BJ (cell line): ENCODE measurements around the gene MEF2D. TPM values are rescaled to one million over a fixed set of nuclear protein-coding genes. Genes with fewer than 3 reads are reported as not detected.

Experiments
- CTCF ChIA-PET: fragments of 350-600 bp; formaldehyde crosslinking; extraction: SDS; loops from one replicate; lab custom pipeline; 2021; ENCODE audit warnings: antibody characterized with exemption, inconsistent platforms; lab: Yijun Ruan, JAX
- POLR2A ChIA-PET: fragments of 300-600 bp; sonication (Branson Sonifier 250); formaldehyde crosslinking; extraction: SDS; loops from one replicate; lab custom pipeline; 2021; ENCODE audit warnings: antibody characterized with exemption; lab: Charles Lee
- DNase-seq: peaks from one replicate; pipeline ENCODE4 v3.0.0-alpha.2; 2011; ENCODE audit warnings: low read depth
- H3K27me3 ChIP-seq: 2 replicates; pipeline ENCODE4 v1.6.0; 2011; ENCODE audit warnings: low read length; ENCODE audit not compliant: control insufficient read depth, insufficient read depth
- H3K36me3 ChIP-seq: 2 replicates; pipeline ENCODE4 v1.5.1; 2011; ENCODE audit warnings: low read length; ENCODE audit not compliant: control insufficient read depth, insufficient read depth
- H3K4me3 ChIP-seq: 2 replicates; pipeline ENCODE4 v1.5.1; 2011; ENCODE audit warnings: low read depth, mild to moderate bottlenecking, control low read depth, low read length
- polyA plus RNA-seq: library from polyadenylated mRNA; depleted of rRNA; stranded (reverse); fragments of >200 nt; gene quantifications from 2 replicates; pipeline ENCODE4 v1.2.3, GENCODE V29; 2011
- TF ChIP-seq, protein P1 (sequence below): IDR thresholded peaks from 2 replicates; pipeline ENCODE4 v1.5.1; 2011; ENCODE audit warnings: low read depth, mild to moderate bottlenecking, control low read depth, inconsistent platforms, low read length, moderate library complexity; ENCODE audit not compliant: insufficient read depth

MEF2D gene
- polyA plus RNA-seq, 1 experiment: 15.1 TPM

DNA sequence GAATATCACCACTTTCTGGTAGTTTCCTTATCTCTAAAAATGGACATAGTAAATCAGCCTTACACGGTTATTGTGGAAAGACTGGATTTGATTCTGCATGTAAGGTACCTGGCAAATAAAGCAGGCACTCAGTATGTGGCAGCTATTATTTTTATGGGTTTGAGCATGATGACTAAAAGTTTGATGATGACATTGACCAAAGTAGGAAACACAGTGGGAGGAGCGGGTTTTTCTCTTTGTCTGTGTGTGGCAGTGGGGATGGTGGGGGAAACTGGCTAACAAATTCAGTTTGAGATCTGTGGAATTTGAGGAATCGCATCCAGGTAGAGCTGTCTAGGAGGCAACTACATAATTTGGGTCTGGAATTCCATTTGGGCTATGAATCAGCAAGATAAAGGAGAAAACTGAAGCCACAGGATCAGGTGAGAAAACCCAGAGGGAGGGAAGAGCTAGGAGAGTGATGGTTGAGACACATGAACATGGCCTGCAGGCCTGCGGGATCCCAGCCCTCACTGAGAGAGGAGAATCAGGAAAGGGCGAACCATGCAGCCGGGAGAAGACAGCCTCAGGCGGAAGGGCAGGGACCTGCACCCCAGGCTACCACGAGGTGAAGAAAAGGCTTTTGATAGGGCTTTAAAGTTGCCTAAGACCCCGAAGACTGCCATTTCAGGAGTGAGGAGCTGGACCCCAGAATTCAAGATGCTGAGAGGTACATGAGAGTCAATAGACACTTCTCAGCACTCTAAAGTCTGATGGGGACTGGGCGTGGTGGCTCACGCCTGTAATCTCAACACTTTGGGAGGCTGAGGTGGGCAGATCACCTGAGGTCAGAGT lies 52.2 kb downstream of the MEF2D start:
- TF ChIP-seq, protein P1, sequence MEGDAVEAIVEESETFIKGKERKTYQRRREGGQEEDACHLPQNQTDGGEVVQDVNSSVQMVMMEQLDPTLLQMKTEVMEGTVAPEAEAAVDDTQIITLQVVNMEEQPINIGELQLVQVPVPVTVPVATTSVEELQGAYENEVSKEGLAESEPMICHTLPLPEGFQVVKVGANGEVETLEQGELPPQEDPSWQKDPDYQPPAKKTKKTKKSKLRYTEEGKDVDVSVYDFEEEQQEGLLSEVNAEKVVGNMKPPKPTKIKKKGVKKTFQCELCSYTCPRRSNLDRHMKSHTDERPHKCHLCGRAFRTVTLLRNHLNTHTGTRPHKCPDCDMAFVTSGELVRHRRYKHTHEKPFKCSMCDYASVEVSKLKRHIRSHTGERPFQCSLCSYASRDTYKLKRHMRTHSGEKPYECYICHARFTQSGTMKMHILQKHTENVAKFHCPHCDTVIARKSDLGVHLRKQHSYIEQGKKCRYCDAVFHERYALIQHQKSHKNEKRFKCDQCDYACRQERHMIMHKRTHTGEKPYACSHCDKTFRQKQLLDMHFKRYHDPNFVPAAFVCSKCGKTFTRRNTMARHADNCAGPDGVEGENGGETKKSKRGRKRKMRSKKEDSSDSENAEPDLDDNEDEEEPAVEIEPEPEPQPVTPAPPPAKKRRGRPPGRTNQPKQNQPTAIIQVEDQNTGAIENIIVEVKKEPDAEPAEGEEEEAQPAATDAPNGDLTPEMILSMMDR: no peak
- POLR2A ChIA-PET: no interaction called here
- Histone ChIP-seq H3K27me3 (peaks cover 20% of the 10 kb centered on the region), H3K4me3 (no peak overlapping the region), H3K36me3 (no peaks in the 10 kb centered on the region)
- no peak for DNase-seq
- CTCF ChIA-PET: interaction anchor here (1.8 to 3.7 kb wide), 3 partner anchors 62 to 160 kb away, joined by 6 to 42 read pairs (median 7); no protein-coding TSS in a partner anchor

DNA sequence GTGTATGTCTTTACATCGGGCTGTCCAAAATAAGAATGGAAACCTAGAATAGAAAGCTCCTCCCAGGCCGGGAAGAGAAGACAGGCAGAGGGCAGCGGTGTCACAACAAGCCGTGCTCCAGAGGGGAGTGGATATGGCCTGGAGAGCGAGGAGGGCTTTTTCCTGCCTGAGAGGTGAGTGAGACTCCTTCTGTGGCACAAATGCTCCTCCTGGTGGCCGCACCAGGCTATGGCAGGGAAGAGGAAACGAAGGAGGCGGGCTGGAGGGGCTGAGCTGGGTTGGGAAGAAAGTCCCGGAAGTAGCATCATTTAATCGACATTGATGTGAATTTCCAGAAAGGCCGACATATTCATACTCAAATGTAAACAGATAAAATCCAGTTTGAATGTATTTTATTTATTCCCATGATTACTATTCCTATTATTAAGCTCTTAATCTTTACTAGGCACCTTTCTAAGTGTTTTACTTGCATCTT lies 54.7 kb downstream of the MEF2D start:
- CTCF ChIA-PET: interaction anchor here (0.5 to 2.9 kb wide), 53 partner anchors 9 to 353 kb away, joined by 3 to 172 read pairs (median 4); partner anchors contain the start of genes GPATCH4 and NAXE
- peak; percentile 13 for DNase-seq
- H3K4me3 ChIP-seq: no peak overlapping the region
- no peaks in the 10 kb centered on the region for H3K36me3 ChIP-seq
- POLR2A ChIA-PET: interaction anchor here (0.6 to 1.2 kb wide), 2 partner anchors 59 to 60 kb away, joined by 4 read pairs; no protein-coding TSS in a partner anchor
- peaks cover 33% of the 10 kb centered on the region for H3K27me3 ChIP-seq
- TF ChIP-seq, protein P1: peak; percentile 98

DNA sequence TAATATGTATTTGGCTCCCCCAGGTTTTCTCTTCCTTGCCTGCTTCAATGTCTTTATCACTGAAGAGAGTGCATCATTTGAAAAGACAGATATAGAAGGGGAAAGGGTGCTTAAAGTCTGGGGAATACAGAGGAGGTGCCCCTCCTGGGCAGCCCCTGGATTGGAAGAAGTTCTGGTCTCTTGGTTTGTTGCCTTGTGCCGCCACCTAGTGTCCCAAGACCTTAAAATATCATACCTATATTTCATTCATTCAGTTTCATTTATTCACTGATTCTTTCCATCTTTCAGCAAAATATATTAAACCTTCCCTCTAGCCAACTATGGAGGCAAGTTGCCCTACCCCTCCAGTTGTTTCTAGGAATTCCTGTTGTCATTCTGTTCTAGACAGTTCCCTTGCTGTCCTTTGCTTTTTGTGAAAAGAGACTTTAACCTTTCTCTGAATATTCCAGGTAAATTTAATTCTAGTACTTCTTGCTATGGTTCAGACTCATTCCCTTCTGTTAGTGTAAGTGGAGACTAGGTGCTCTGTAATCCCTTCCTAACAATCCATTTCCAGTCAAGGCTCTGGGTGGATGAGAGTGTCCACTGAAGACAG lies 56.1 kb downstream of the MEF2D start:
- Histone ChIP-seq H3K4me3 (no peak overlapping the region), H3K36me3 (no peaks in the 10 kb centered on the region), H3K27me3 (peaks cover 43% of the 10 kb centered on the region)
- DNase-seq: no peak
- ChIA-PET CTCF (interaction anchor here (1.6 to 5.4 kb wide), 8 partner anchors 10 to 164 kb away, joined by 5 to 172 read pairs (median 32); no protein-coding TSS in a partner anchor), POLR2A (no interaction called here)
- TF ChIP-seq, protein P1: peak; percentile 35; the same call in 1 of the 2 replicates

DNA sequence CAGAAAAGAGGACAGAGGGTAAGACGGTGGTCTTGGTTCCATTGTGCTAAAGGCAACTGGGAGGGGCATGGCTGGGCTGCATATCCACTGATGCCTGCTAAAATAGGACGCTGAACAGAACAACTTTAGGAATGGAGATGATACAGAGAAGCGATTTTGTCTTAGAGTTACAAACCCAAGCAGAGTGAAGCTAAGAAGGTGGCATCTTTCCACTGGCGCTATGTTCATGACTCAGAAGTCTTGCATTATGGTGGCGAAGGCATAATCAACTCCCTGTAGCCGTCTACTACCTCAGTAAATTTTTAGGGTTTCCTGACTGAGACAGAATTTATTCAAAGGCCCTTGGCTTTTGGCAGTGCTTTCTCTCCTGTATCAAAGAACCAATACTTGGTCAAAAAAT lies 57.3 kb downstream of the MEF2D start:
- ChIA-PET POLR2A (no interaction called here), CTCF (interaction anchor here (0.8 to 5.4 kb wide), 3 partner anchors 23 to 85 kb away, joined by 3 to 96 read pairs (median 7); no protein-coding TSS in a partner anchor)
- DNase-seq: no peak
- TF ChIP-seq, protein P1: no peak
- no peaks in the 10 kb centered on the region for H3K36me3 ChIP-seq
- H3K27me3 ChIP-seq: peaks cover 46% of the 10 kb centered on the region
- H3K4me3 ChIP-seq: no peak overlapping the region
